Measurements from ENCODE around the gene MYBPH. TPM values are rescaled to one million over a fixed set of nuclear protein-coding genes. Genes with fewer than 3 reads are reported as not detected.

Gene MYBPH
- total RNA-seq, 2 donors from 2014 or later: not detected

- Histone ChIP-seq H3K27me3 (no peaks in the 10 kb centered on the region), H3K36me3 (no peaks in the 10 kb centered on the region), H3K4me1 (peaks cover 0 to under 1% of the 10 kb centered on the region in 2 donors), H3K27ac (no peak overlapping the region), H3K9me3 (no peaks in the 10 kb centered on the region), H3K4me3 (no peak overlapping the region)
- TF ChIP-seq CTCF (IDR thresholded peaks at IDR 0.05): no peak
- no peak for DNase-seq (ENCODE audit: low spot score)
Observed at GRCh38 chr1:203167026-203167912, 8.4 kb downstream of the MYBPH start.

GRCh38 chr1:203166192-203166940, 9.3 kb downstream of the MYBPH start:
- H3K27ac ChIP-seq: no peak overlapping the region
- no peaks in the 10 kb centered on the region for H3K9me3 ChIP-seq
- no peaks in the 10 kb centered on the region for H3K27me3 ChIP-seq
- no peaks in the 10 kb centered on the region for H3K4me1 ChIP-seq
- no peak for DNase-seq (ENCODE audit: low spot score)
- H3K36me3 ChIP-seq: no peaks in the 10 kb centered on the region
- no peak overlapping the region for H3K4me3 ChIP-seq
- no peak for TF ChIP-seq CTCF (IDR thresholded peaks at IDR 0.05)

GRCh38 chr1:203165800-203166161, 9.8 kb downstream of the MYBPH start:
- Histone ChIP-seq H3K27me3 (no peaks in the 10 kb centered on the region), H3K27ac (no peak overlapping the region), H3K36me3 (no peaks in the 10 kb centered on the region), H3K9me3 (no peaks in the 10 kb centered on the region), H3K4me1 (no peaks in the 10 kb centered on the region), H3K4me3 (no peak overlapping the region)
- no peak for TF ChIP-seq CTCF (IDR thresholded peaks at IDR 0.05)
- no peak for DNase-seq (ENCODE audit: low spot score)

GRCh38 chr1:203165101-203165799, 10.4 kb downstream of the MYBPH start:
- no peak for DNase-seq (ENCODE audit: low spot score)

More at GRCh38 chr1:203165101-203165799, 10.4 kb downstream of the MYBPH start:
- Histone ChIP-seq H3K36me3 (no peaks in the 10 kb centered on the region), H3K9me3 (no peaks in the 10 kb centered on the region), H3K27ac (no peak overlapping the region), H3K27me3 (no peaks in the 10 kb centered on the region), H3K4me1 (no peaks in the 10 kb centered on the region), H3K4me3 (no peak overlapping the region)
- no peak for TF ChIP-seq CTCF (IDR thresholded peaks at IDR 0.05)

Measured in right atrium auricular region (tissue), 2 donors.